Endothelial cell of umbilical vein (primary cell): ENCODE measurements around the gene CALML6. TPM values are rescaled to one million over a fixed set of nuclear protein-coding genes. Genes with fewer than 3 reads are reported as not detected.

Experiments used
- BruUV-seq: library from RNA; stranded (reverse); fragments of 400-500 nt; replicated peaks from 2 replicates; lab custom pipeline; 2021; lab: Mats Ljungman, UMichigan
- CTCF ChIA-PET: fragments of 300-600, 350-600 bp; sonication (Branson Sonifier 250); formaldehyde crosslinking; loops from one replicate; lab custom pipeline; 2021; ENCODE audit warnings: antibody characterized with exemption, inconsistent platforms; lab: Charles Lee
- POLR2A ChIA-PET: fragments of 300-600, 350-600 bp; sonication (Branson Sonifier 250); formaldehyde crosslinking; loops from one replicate; lab custom pipeline; 2021; ENCODE audit warnings: antibody characterized with exemption, inconsistent platforms; lab: Charles Lee
- DNase-seq: peaks from one replicate; pipeline ENCODE4 v3.0.0-alpha.2; 2011; ENCODE audit warnings: low read depth, low spot score
- FAIRE-seq: peaks from 2 replicates; lab custom pipeline; 2011; peaks lifted over from hg19 to GRCh38; lab: Jason Lieb, UNC
- H2AFZ ChIP-seq: 2 replicates; pipeline ENCODE4 v1.6.0; 2012; ENCODE audit warnings: low read depth, low read length, control low read depth, inconsistent platforms
- H3K27ac ChIP-seq: 2 replicates; pipeline ENCODE4 v1.5.1; 2011; ENCODE audit warnings: low read depth, mild to moderate bottlenecking, control low read depth, low read length, moderate library complexity; ENCODE audit not compliant: insufficient read depth
- H3K27me3 ChIP-seq, 2 experiments: 2 replicates each; pipeline versions ENCODE4 v1.6.0 to v1.6.1; 2011; ENCODE audit warnings: low read length in 2 of 2, mixed read lengths in 1 of 2; ENCODE audit not compliant: control insufficient read depth in 2 of 2, insufficient read depth in 2 of 2
- H3K36me3 ChIP-seq, 2 experiments: 2 replicates in 1 of 2; 3 replicates in 1 of 2; pipeline ENCODE4 v1.5.1; 2011; ENCODE audit warnings: low read length in 2 of 2, mild to moderate bottlenecking in 1 of 2, moderate library complexity in 1 of 2; ENCODE audit not compliant: control insufficient read depth in 2 of 2, insufficient read depth in 2 of 2; ENCODE audit errors: extremely low read depth in 1 of 2
- H3K4me1 ChIP-seq: 3 replicates; pipeline ENCODE4 v1.5.1; 2011; ENCODE audit warnings: mild to moderate bottlenecking, low read length; ENCODE audit not compliant: control insufficient read depth, insufficient read depth; ENCODE audit errors: extremely low read depth
- H3K4me2 ChIP-seq: 2 replicates; pipeline ENCODE4 v1.6.1; 2011; ENCODE audit warnings: low read length, control low read depth, mixed read lengths; ENCODE audit not compliant: insufficient read depth
- H3K4me3 ChIP-seq, 3 experiments: fragments of 200-600 bp in 1 of 3; sonication (generic), shearing (Covaris generic) in 1 of 3; replicated peaks in 1 of 3; 2 replicates each; pipeline ENCODE4 v1.5.1; 2011 to 2016; ENCODE audit warnings: control low read depth in 3 of 3, low read length in 3 of 3, mild to moderate bottlenecking in 2 of 3, inconsistent platforms in 1 of 3, low read depth in 1 of 3, moderate library complexity in 1 of 3; ENCODE audit not compliant: insufficient read depth in 1 of 3
- H3K79me2 ChIP-seq: 2 replicates; pipeline ENCODE4 v1.6.0; 2012; ENCODE audit warnings: low read length, inconsistent platforms; ENCODE audit not compliant: control insufficient read depth, insufficient read depth
- H3K9ac ChIP-seq: replicated peaks from 2 replicates; pipeline ENCODE3; 2011; ENCODE audit warnings: low read length, control low read depth; ENCODE audit not compliant: insufficient read depth; ENCODE audit errors: extremely low read depth
- H3K9me1 ChIP-seq: replicated peaks from 3 replicates; pipeline ENCODE4 v1.6.0; 2011; ENCODE audit warnings: mild to moderate bottlenecking, low read length; ENCODE audit not compliant: control insufficient read depth, insufficient read depth; ENCODE audit errors: extremely low read depth
- H3K9me3 ChIP-seq: replicated peaks from 2 replicates; pipeline ENCODE4 v1.5.1; 2012; ENCODE audit warnings: low read length, inconsistent platforms; ENCODE audit not compliant: control insufficient read depth, insufficient read depth
- H4K20me1 ChIP-seq: replicated peaks from 2 replicates; pipeline ENCODE3; 2011; ENCODE audit warnings: mild to moderate bottlenecking, low read length; ENCODE audit not compliant: control insufficient read depth, insufficient read depth; ENCODE audit errors: extremely low read depth
- GATA2 ChIP-seq: IDR thresholded peaks from 2 replicates; pipeline ENCODE4 v1.7.0; 2011; ENCODE audit warnings: low read depth, mild to moderate bottlenecking, moderate library complexity, mixed read lengths, low read length; ENCODE audit not compliant: insufficient read length, insufficient read depth
- JUN ChIP-seq: IDR thresholded peaks from 2 replicates; pipeline ENCODE4 v1.6.1; 2011; ENCODE audit warnings: borderline replicate concordance, low read depth; ENCODE audit not compliant: insufficient read length, insufficient read depth
- MYC ChIP-seq: IDR thresholded peaks from one replicate; pipeline ENCODE4 v1.6.1; 2011; ENCODE audit warnings: mild to moderate bottlenecking, low read depth, low read length
- POLR2A ChIP-seq: IDR thresholded peaks from 2 replicates; pipeline ENCODE4 v1.6.1; 2012; ENCODE audit warnings: low read depth, mild to moderate bottlenecking, control low read depth, low read length
- dilution Hi-C: fragments of 300-500 bp; cut with MboI; formaldehyde crosslinking; loops from one replicate; pipeline ENCODE4 v1.15.0; 2019; ENCODE audit warnings: low sequenced_read_pairs; ENCODE audit not compliant: extremely low pct_ligation_motif_present
- intact Hi-C: fragments of 100-400 bp; cut with micrococcal nuclease; formaldehyde crosslinking; loops from one replicate; pipeline ENCODE4 v1.10.0; 2022
- polyA plus RNA-seq, 4 experiments: library from polyadenylated mRNA; depleted of rRNA in 3 of 4; stranded (reverse) in 3 of 4; unstranded in 1 of 4; fragments of >200 nt; gene quantifications; 2 replicates each; pipeline versions ENCODE4 v1.2.1 to v1.2.3, GENCODE V29; 2011 to 2012; ENCODE audit warnings: missing spikeins in 1 of 4
- total RNA-seq: library from RNA; stranded (reverse); gene quantifications from 2 replicates; pipeline ENCODE4 v1.2.3, GENCODE V29; 2021
- TF ChIP-seq, protein P1 (sequence below): IDR thresholded peaks from 2 replicates; pipeline ENCODE4 v1.6.1; 2011; ENCODE audit not compliant: insufficient read depth, insufficient read length
- TF ChIP-seq, protein P2 (sequence below), 2 donors: IDR thresholded peaks; 1 replicate in 1 of 2; 2 replicates in 1 of 2; pipeline ENCODE4 v1.5.1; 2011; ENCODE audit warnings: low read length in 2 of 2, mild to moderate bottlenecking in 2 of 2, moderate library complexity in 2 of 2, control low read depth in 1 of 2, inconsistent platforms in 1 of 2, low read depth in 1 of 2; ENCODE audit not compliant: insufficient read depth in 1 of 2; ENCODE audit errors: extremely low read depth in 1 of 2

Gene CALML6
- total and polyA plus RNA-seq, 2 donors (not counting 3 experiments of a cell fraction or from before 2014, with no cell fraction given) = 0.36 to 0.44 TPM

DNA sequence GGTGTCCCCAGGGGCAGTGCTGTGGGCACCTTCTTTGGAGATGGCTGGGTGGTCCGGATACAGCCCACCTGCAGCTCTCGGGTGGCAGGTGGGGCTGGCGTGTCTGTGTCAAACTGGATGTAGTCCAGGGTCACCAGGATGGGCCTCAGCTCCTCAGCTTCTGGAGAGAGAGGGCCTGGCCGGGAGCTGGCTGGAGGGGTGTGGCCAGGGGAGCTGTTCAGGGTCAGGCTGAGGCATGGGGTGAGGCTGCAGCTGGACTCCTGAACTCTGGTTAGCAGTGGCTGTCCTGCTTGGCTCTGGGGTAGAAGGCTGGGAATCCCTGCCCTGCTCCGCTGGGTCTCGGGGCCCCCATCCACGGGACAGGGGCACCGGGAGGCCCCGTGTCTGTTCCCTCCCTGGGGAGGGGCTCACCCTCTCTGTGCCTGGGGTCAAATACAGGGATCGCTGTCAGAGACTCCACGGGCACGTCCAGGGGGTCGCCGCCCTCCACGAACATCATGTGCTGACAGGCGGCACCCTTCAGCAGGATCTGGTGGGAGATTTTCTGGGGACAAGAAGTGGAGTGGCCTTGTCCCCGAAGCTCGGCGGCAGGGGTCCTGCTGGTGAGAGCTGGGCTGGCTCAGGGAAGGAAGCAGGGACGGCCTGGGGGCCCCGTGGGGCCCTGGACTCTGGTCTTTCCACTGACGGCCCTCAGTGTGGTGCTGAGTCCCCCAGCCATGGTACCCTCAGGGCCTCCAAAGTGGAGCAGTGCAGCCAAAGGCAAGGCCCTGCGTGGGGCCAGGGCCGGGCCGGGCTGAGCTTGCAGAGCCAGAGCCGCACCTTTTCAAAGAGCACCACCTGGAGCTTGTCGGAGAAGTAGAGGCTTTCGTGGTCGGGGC lies 8.1 kb downstream of the CALML6 start:
- Histone ChIP-seq H3K36me3 (no peaks in the 10 kb centered on the region), H3K9me3 (no peaks in the 10 kb centered on the region), H2AFZ (no peak overlapping the region), H3K27me3 (no peaks in the 10 kb centered on the region), H3K4me3 (no peak overlapping the region), H3K4me2 (no peak overlapping the region), H3K79me2 (no peaks in the 10 kb centered on the region), H3K9me1 (no peaks in the 10 kb centered on the region), H3K27ac (no peak overlapping the region), H4K20me1 (no peaks in the 10 kb centered on the region), H3K9ac (no peak overlapping the region), H3K4me1 (peaks cover 5% of the 10 kb centered on the region)
- ChIA-PET POLR2A (no interaction called here), CTCF (no interaction called here)
- intact Hi-C loops = no loop called here
- TF ChIP-seq, protein P1, sequence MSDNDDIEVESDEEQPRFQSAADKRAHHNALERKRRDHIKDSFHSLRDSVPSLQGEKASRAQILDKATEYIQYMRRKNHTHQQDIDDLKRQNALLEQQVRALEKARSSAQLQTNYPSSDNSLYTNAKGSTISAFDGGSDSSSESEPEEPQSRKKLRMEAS = no peak
- TF ChIP-seq GATA2 (no peak), POLR2A (no peak), JUN (no peak), MYC (no peak)
- TF ChIP-seq, protein P2, sequence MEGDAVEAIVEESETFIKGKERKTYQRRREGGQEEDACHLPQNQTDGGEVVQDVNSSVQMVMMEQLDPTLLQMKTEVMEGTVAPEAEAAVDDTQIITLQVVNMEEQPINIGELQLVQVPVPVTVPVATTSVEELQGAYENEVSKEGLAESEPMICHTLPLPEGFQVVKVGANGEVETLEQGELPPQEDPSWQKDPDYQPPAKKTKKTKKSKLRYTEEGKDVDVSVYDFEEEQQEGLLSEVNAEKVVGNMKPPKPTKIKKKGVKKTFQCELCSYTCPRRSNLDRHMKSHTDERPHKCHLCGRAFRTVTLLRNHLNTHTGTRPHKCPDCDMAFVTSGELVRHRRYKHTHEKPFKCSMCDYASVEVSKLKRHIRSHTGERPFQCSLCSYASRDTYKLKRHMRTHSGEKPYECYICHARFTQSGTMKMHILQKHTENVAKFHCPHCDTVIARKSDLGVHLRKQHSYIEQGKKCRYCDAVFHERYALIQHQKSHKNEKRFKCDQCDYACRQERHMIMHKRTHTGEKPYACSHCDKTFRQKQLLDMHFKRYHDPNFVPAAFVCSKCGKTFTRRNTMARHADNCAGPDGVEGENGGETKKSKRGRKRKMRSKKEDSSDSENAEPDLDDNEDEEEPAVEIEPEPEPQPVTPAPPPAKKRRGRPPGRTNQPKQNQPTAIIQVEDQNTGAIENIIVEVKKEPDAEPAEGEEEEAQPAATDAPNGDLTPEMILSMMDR (IDR thresholded peaks at IDR 0.05; ENCODE audit: extremely low read depth in 1 of 2, insufficient read depth in 1 of 2, low read depth in 1 of 2, low read length in 2 of 2) = no peak
- no peak for DNase-seq
- FAIRE-seq = no peak
- BruUV-seq = no TSS peak
- dilution Hi-C loops = no loop called here
